GM12878 (cell line): ENCODE data around the gene ALOXE3. TPM values are rescaled to one million over a fixed set of nuclear protein-coding genes. Genes with fewer than 3 reads are reported as not detected.
A peak's percentile ranks its signal among the peaks of the same experiment; 100 is the strongest.

Experiments used
- CBX3 ChIP-seq: fragments of 200-600 bp; sonication (generic); IDR thresholded peaks from 2 replicates; pipeline ENCODE4 v1.6.1; 2016; ENCODE audit warnings: low read depth, borderline replicate concordance
- CEBPB ChIP-seq, 2 experiments: fragments of 150-350 bp in 1 of 2; IDR thresholded peaks; 2 replicates each; pipeline ENCODE4 v1.6.1; 2012 to 2014; ENCODE audit warnings: low read depth in 2 of 2, low read length in 2 of 2, borderline replicate concordance in 1 of 2, inconsistent platforms in 1 of 2
- EP300 ChIP-seq, 2 experiments: fragments of 150-350 bp in 1 of 2; IDR thresholded peaks; 2 replicates each; pipeline ENCODE4 v1.6.1; 2011 to 2012; ENCODE audit warnings: low read depth in 2 of 2, low read length in 2 of 2, borderline replicate concordance in 1 of 2, improper control_type of control experiment in 1 of 2, inconsistent platforms in 1 of 2; ENCODE audit not compliant: control insufficient read depth in 1 of 2
- FOXM1 ChIP-seq: IDR thresholded peaks from 2 replicates; pipeline ENCODE4 v1.6.1; 2012; ENCODE audit warnings: low read depth, mild to moderate bottlenecking, inconsistent platforms, low read length, moderate library complexity
- IRF4 ChIP-seq: IDR thresholded peaks from 2 replicates; pipeline ENCODE4 v1.6.1; 2011; ENCODE audit warnings: low read depth, low read length
- MEF2A ChIP-seq: IDR thresholded peaks from 2 replicates; pipeline ENCODE4 v1.6.1; 2011; ENCODE audit warnings: low read depth, mild to moderate bottlenecking, low read length, moderate library complexity; ENCODE audit not compliant: insufficient read depth
- MTA3 ChIP-seq: IDR thresholded peaks from 2 replicates; pipeline ENCODE4 v1.6.1; 2012; ENCODE audit warnings: low read length, inconsistent platforms, borderline replicate concordance
- NR2F1 ChIP-seq: fragments of 450-650 bp; conservative IDR thresholded peaks from 2 replicates; pipeline ENCODE4 v1.6.1; 2017; ENCODE audit warnings: mild to moderate bottlenecking
- RUNX3 ChIP-seq: IDR thresholded peaks from 2 replicates; pipeline ENCODE4 v1.6.1; 2012; ENCODE audit warnings: low read length, inconsistent platforms
- SMAD5 ChIP-seq: IDR thresholded peaks from 2 replicates; pipeline ENCODE4 v1.6.1; 2016; ENCODE audit warnings: antibody characterized with exemption, low read depth
- SMARCA5 ChIP-seq: fragments of 450-650 bp; IDR thresholded peaks from 2 replicates; pipeline ENCODE4 v1.6.1; 2017; ENCODE audit warnings: mild to moderate bottlenecking
- SUZ12 ChIP-seq: fragments of 200-600 bp; sonication (generic); IDR thresholded peaks from one replicate; pipeline ENCODE4 v1.6.1; 2018; ENCODE audit warnings: antibody characterized with exemption, mild to moderate bottlenecking; ENCODE audit not compliant: unreplicated experiment
- ZBED1 ChIP-seq: IDR thresholded peaks from 2 replicates; pipeline ENCODE4 v1.6.1; 2016; ENCODE audit warnings: borderline replicate concordance
- ZNF24 ChIP-seq: fragments of 450-650 bp; IDR thresholded peaks from 2 replicates; pipeline ENCODE4 v1.6.1; 2017; ENCODE audit warnings: antibody characterized with exemption, mild to moderate bottlenecking
- polyA plus RNA-seq, 11 experiments: library from polyadenylated mRNA; depleted of rRNA in 4 of 11; unstranded in 6 of 11; stranded (reverse) in 5 of 11; fragments of >200 nt; fragmentation: Nextera tagmentation in 4 of 11; fragmentation: Illumina TruSeq in 1 of 11; extraction: Ambion mirVana in 4 of 11; extraction: Trizol in 1 of 11; gene quantifications; 1 replicate in 1 of 11; 2 replicates in 10 of 11; pipeline versions ENCODE4 v1.2.1 to v1.2.3, GENCODE V29; 2011 to 2016; ENCODE audit warnings: inconsistent platforms in 2 of 11, missing spikeins in 2 of 11, low read depth in 1 of 11
- total RNA-seq, 4 experiments: library from RNA; depleted of rRNA in 3 of 4; stranded (reverse); fragments of >200 nt in 3 of 4; fragmentation: Illumina TruSeq in 1 of 4; extraction: Trizol in 1 of 4; gene quantifications; 2 replicates each; pipeline versions ENCODE4 v1.2.1 to v1.2.3, GENCODE V29; 2013 to 2021
- TF ChIP-seq, protein P1 (sequence below): IDR thresholded peaks from 2 replicates; pipeline ENCODE4 v1.6.1; 2011; ENCODE audit warnings: borderline replicate concordance, low read depth, mild to moderate bottlenecking, moderate library complexity, low read length; ENCODE audit not compliant: insufficient read depth, poor library complexity, severe bottlenecking
- TF ChIP-seq, protein P2 (sequence below): fragments of 450-650 bp; IDR thresholded peaks from 2 replicates; pipeline ENCODE4 v1.6.1; 2017; ENCODE audit warnings: antibody characterized with exemption, mild to moderate bottlenecking, moderate library complexity
- TF ChIP-seq, protein P3 (sequence below): fragments of 450-650 bp; IDR thresholded peaks from 2 replicates; pipeline ENCODE4 v1.6.1; 2017; ENCODE audit warnings: borderline replicate concordance
- TF ChIP-seq, protein P4 (sequence below): fragments of 450-650 bp; IDR thresholded peaks from 2 replicates; pipeline ENCODE4 v1.6.1; 2016; ENCODE audit warnings: mild to moderate bottlenecking, moderate library complexity, borderline replicate concordance

ALOXE3 gene
- total and polyA plus RNA-seq, 10 of the 15 experiments (the other 5 are each of a cell fraction or from before 2014, with no cell fraction given), result 0.04 TPM; not detected in 9

DNA sequence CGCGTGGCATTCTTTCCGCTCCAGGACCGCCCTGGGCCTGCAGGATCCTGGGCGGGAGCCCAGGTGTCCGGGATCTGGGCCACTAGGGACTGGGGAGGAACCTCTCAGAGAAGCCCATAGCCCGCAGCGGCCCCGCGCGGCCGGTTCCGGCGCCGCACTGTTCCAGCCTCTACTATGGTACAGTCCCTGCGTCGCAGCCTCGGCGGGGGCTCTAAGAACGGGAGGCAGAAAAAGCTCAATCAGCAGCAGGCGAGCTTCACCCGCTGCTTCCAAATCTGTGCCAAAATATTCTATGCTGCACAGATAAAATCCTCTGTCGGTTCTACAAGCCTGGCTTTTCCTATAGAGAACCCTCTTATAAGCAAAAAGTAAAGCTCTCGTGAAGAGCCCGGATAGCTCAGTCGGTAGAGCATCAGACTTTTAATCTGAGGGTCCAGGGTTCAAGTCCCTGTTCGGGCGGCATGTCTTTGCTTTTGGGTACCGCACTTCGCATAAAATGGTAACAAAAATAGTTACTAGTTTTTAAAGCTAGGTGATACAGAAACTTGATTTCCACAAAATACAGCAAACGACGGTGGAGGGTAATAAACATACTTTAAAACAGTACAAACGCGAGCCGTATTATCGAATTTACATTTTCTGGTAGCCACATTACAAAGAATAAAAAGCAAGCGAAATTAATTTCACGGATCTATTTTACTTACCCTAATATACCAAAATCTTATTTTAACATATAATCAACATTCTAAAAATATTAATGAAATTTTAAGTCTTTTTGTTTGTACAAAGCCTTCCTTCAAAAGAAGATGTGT is 661 bp upstream of the ALOXE3 start (continued):
- TF ChIP-seq, protein P1, sequence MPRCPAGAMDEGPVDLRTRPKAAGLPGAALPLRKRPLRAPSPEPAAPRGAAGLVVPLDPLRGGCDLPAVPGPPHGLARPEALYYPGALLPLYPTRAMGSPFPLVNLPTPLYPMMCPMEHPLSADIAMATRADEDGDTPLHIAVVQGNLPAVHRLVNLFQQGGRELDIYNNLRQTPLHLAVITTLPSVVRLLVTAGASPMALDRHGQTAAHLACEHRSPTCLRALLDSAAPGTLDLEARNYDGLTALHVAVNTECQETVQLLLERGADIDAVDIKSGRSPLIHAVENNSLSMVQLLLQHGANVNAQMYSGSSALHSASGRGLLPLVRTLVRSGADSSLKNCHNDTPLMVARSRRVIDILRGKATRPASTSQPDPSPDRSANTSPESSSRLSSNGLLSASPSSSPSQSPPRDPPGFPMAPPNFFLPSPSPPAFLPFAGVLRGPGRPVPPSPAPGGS, result no peak
- TF ChIP-seq, protein P2, sequence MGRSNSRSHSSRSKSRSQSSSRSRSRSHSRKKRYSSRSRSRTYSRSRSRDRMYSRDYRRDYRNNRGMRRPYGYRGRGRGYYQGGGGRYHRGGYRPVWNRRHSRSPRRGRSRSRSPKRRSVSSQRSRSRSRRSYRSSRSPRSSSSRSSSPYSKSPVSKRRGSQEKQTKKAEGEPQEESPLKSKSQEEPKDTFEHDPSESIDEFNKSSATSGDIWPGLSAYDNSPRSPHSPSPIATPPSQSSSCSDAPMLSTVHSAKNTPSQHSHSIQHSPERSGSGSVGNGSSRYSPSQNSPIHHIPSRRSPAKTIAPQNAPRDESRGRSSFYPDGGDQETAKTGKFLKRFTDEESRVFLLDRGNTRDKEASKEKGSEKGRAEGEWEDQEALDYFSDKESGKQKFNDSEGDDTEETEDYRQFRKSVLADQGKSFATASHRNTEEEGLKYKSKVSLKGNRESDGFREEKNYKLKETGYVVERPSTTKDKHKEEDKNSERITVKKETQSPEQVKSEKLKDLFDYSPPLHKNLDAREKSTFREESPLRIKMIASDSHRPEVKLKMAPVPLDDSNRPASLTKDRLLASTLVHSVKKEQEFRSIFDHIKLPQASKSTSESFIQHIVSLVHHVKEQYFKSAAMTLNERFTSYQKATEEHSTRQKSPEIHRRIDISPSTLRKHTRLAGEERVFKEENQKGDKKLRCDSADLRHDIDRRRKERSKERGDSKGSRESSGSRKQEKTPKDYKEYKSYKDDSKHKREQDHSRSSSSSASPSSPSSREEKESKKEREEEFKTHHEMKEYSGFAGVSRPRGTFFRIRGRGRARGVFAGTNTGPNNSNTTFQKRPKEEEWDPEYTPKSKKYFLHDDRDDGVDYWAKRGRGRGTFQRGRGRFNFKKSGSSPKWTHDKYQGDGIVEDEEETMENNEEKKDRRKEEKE, result no peak
- TF ChIP-seq ZBED1 (no peak), RUNX3 (peak; percentile 55), CEBPB (IDR thresholded peaks at IDR 0.05; ENCODE audit: borderline replicate concordance in 1 of 2, low read depth in 2 of 2, low read length in 2 of 2) (no peak; a peak in 1 of 4 replicates), NR2F1 (no peak), MEF2A (peak; percentile 50; the same call in 1 of the 2 replicates), MTA3 (no peak; the same call in 1 of the 2 replicates), SMAD5 (no peak), SMARCA5 (peak; percentile 97; the same call in 1 of the 2 replicates), FOXM1 (peak; percentile 38; the same call in 1 of the 2 replicates), IRF4 (peak; percentile 10; the same call in 1 of the 2 replicates), EP300 (IDR thresholded peaks at IDR 0.05; ENCODE audit: borderline replicate concordance in 1 of 2, control insufficient read depth in 1 of 2, low read depth in 2 of 2, low read length in 2 of 2) (peak in 1 of 2 experiments; percentile 82; a peak in 1 of 4 replicates), CBX3 (no peak), ZNF24 (peak; percentile 100), SUZ12 (no peak)
- TF ChIP-seq, protein P3, sequence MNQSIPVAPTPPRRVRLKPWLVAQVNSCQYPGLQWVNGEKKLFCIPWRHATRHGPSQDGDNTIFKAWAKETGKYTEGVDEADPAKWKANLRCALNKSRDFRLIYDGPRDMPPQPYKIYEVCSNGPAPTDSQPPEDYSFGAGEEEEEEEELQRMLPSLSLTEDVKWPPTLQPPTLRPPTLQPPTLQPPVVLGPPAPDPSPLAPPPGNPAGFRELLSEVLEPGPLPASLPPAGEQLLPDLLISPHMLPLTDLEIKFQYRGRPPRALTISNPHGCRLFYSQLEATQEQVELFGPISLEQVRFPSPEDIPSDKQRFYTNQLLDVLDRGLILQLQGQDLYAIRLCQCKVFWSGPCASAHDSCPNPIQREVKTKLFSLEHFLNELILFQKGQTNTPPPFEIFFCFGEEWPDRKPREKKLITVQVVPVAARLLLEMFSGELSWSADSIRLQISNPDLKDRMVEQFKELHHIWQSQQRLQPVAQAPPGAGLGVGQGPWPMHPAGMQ, result no peak
- TF ChIP-seq, protein P4, sequence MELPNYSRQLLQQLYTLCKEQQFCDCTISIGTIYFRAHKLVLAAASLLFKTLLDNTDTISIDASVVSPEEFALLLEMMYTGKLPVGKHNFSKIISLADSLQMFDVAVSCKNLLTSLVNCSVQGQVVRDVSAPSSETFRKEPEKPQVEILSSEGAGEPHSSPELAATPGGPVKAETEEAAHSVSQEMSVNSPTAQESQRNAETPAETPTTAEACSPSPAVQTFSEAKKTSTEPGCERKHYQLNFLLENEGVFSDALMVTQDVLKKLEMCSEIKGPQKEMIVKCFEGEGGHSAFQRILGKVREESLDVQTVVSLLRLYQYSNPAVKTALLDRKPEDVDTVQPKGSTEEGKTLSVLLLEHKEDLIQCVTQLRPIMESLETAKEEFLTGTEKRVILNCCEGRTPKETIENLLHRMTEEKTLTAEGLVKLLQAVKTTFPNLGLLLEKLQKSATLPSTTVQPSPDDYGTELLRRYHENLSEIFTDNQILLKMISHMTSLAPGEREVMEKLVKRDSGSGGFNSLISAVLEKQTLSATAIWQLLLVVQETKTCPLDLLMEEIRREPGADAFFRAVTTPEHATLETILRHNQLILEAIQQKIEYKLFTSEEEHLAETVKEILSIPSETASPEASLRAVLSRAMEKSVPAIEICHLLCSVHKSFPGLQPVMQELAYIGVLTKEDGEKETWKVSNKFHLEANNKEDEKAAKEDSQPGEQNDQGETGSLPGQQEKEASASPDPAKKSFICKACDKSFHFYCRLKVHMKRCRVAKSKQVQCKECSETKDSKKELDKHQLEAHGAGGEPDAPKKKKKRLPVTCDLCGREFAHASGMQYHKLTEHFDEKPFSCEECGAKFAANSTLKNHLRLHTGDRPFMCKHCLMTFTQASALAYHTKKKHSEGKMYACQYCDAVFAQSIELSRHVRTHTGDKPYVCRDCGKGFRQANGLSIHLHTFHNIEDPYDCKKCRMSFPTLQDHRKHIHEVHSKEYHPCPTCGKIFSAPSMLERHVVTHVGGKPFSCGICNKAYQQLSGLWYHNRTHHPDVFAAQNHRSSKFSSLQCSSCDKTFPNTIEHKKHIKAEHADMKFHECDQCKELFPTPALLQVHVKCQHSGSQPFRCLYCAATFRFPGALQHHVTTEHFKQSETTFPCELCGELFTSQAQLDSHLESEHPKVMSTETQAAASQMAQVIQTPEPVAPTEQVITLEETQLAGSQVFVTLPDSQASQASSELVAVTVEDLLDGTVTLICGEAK, result peak; percentile 85
